Medulla oblongata (tissue), 1 donor: ENCODE data around the gene BANP.
"Not testable (repeated sequence)": the region's sequence is repeated elsewhere in the genome, so short reads cannot be mapped to it uniquely, and the experiment has no call there.

Source experiments
- DNase-seq: peaks from one replicate; pipeline ENCODE4 v3.0.0-alpha.2; 2015; ENCODE audit errors: extremely low spot score

The BANP gene

GRCh38 chr16:88014954-88015805 lies 63.9 kb downstream of the BANP start:
- no peak for DNase-seq

- no peak for DNase-seq
Measured at GRCh38 chr16:88015806-88016140, 64.5 kb downstream of the BANP start.

GRCh38 chr16:88016386-88016785 lies 65.2 kb downstream of the BANP start:
- DNase-seq, result not testable (repeated sequence)

- no peak for DNase-seq
Measured at GRCh38 chr16:88016964-88017363, 65.7 kb downstream of the BANP start.

GRCh38 chr16:88017587-88018101 lies 66.4 kb downstream of the BANP start:
- DNase-seq, result no peak

- DNase-seq, result not testable (repeated sequence)
Measured at GRCh38 chr16:88018382-88018781, 67.1 kb downstream of the BANP start.

- DNase-seq, result not testable (repeated sequence)
Measured at GRCh38 chr16:88019041-88019820, 68.0 kb downstream of the BANP start.

- DNase-seq, result no peak
Measured at GRCh38 chr16:88019821-88020515, 68.7 kb downstream of the BANP start.

- no peak for DNase-seq
Measured at GRCh38 chr16:88020516-88020885, 69.3 kb downstream of the BANP start.

- not testable (repeated sequence) for DNase-seq
Measured at GRCh38 chr16:88021041-88021970, 70.1 kb downstream of the BANP start.

GRCh38 chr16:88022076-88023042 lies 71.1 kb downstream of the BANP start:
- no peak for DNase-seq

- no peak for DNase-seq
Measured at GRCh38 chr16:88023366-88023765, 72.1 kb downstream of the BANP start.

GRCh38 chr16:88023786-88024185 lies 72.6 kb downstream of the BANP start:
- DNase-seq, result no peak

- DNase-seq, result not testable (repeated sequence)
Measured at GRCh38 chr16:88024491-88025085, 73.4 kb downstream of the BANP start.

- not testable (repeated sequence) for DNase-seq
Measured at GRCh38 chr16:88025086-88025492, 73.9 kb downstream of the BANP start.

- not testable (repeated sequence) for DNase-seq
Measured at GRCh38 chr16:88025828-88026555, 74.8 kb downstream of the BANP start.

GRCh38 chr16:88026964-88027938 lies 76.0 kb downstream of the BANP start:
- no peak for DNase-seq
